Heart left ventricle (tissue), 13 donors: ENCODE data around the gene NT5DC4.

Experiments used
- POLR2A ChIP-seq, 2 donors: fragments of 450-650 bp; IDR thresholded peaks; one replicate each; pipeline ENCODE4 v1.6.1; 2017; ENCODE audit warnings: antibody characterized with exemption in 2 of 2, mild to moderate bottlenecking in 2 of 2, moderate library complexity in 2 of 2
- TF ChIP-seq, protein P1 (sequence below), 12 donors: fragments of 200-600 bp; sonication (generic) in 4 of 12; IDR thresholded peaks; one replicate each; pipeline versions ENCODE4 v1.5.0 to v1.8.0; 2018 to 2022; ENCODE audit warnings: antibody characterized with exemption in 12 of 12, mild to moderate bottlenecking in 5 of 12
- donor health status: ischemic (EF 13 %, LVEDD 7.1; RV severe dilation, severe dysfunction).
- donor health status: DM: no; HTN: yes; CAD: no.
- donor health status: DM: no; HTN: no; CAD: no.
- donor health status: ischemic (EF 25% LVEDD 6.9; RV normal size, moderate dysfunction).
- donor health status: ischemic (EF 25% LVEDD 5.7; RV mildly dilated, moderate dysfunction).
- donor health status: ischemic (EF 35%, LVEDD 5.7; RV mildly dilated, moderate dysfunction).
- donor health status: nonischemic (EF 11% LVEDD 7.7; RV severe dilation, severe dysfunction).
- donor health status: DM: yes; HTN: yes; CAD: no.
- donor health status: PGD.
- donor health status: ischemic (EF 29% LVEDD 5.4; RV normal size, mild dysfunction).
- donor health status: nonischemic (EF 23%, LVEDD 6.1; RV moderate dilation, normal function).

DNA sequence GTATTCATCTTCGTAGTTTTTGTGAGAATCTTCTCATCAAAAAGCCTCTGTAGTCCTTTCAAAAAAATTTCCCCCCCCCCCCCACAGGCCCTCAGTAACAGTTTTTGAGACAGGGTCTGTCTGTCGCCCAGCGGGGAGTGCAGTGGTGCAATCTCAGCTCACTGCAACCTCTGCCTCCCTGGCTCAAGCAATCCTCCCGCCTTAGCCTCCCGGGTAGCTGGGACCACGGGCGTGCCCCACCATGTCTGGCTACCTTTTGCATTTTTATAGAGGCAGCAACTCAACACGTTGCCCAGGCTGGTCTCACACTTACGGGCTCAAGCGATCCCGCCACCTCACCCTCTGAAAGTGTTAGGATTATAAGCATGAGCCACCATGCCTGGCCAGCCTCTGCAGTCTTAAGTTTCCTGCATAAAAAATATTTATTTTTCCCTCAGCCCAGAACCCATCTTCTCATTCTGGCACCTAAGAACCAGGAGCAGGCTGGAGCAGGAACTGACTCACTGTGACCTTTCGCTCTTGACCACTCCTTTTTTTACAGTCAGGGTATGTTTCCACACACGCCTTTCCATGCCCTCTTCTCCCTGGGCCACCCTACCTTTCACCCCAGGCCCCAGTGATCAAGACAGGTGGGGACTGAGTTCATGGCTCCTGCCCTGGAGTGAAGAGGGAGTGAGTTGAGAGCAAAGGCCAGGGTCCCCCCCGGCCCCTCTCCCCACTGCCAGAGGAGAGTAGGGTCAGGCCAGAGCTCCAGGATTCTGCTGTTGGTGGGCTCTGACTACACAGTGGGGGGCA lies 32.5 kb upstream of the NT5DC4 start:
- TF ChIP-seq POLR2A (IDR thresholded peaks at IDR 0.05) = no peak
- TF ChIP-seq, protein P1, sequence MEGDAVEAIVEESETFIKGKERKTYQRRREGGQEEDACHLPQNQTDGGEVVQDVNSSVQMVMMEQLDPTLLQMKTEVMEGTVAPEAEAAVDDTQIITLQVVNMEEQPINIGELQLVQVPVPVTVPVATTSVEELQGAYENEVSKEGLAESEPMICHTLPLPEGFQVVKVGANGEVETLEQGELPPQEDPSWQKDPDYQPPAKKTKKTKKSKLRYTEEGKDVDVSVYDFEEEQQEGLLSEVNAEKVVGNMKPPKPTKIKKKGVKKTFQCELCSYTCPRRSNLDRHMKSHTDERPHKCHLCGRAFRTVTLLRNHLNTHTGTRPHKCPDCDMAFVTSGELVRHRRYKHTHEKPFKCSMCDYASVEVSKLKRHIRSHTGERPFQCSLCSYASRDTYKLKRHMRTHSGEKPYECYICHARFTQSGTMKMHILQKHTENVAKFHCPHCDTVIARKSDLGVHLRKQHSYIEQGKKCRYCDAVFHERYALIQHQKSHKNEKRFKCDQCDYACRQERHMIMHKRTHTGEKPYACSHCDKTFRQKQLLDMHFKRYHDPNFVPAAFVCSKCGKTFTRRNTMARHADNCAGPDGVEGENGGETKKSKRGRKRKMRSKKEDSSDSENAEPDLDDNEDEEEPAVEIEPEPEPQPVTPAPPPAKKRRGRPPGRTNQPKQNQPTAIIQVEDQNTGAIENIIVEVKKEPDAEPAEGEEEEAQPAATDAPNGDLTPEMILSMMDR (IDR thresholded peaks at IDR 0.05) = no peak
